ENCODE data around the gene PDE6G. TPM values are rescaled to one million over a fixed set of nuclear protein-coding genes. Genes with fewer than 3 reads are reported as not detected.

The PDE6G gene
- total and polyA plus RNA-seq, 8 donors = 0.85 to 2.6 (median 1.5) TPM; not detected in 4

DNA sequence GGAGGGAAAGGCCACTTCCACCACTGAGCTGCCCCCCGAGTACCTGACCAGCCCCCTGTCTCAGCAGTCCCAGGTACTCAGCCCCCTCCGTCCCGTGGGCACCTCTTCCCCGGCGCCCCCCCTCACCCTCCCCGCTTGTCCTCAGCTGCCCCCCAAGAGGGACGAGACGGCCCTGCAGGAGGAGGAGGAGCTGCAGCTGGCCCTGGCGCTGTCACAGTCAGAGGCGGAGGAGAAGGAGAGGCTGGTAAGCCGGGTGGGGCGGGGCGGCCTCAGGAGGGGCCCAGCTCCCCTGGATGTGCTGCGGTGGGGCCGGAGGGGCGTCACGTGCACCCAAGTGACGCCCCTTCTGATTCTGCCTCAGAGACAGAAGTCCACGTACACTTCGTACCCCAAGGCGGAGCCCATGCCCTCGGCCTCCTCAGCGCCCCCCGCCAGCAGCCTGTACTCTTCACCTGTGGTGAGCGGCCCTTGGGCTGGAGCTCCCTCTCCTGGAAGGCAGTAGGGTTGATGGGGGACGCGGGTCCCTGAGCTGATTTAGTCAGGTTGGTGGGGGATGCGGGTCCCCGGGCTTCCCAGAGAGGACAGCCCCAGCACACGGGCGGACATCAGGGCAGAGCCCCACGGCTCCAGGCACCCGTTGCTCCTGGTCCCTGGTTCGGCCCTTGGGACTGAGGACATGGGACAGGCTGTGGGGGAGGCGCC, 37.3 kb upstream of the PDE6G start:
- no peaks in the 10 kb centered on the region for H3K9me3 ChIP-seq
- no peaks in the 10 kb centered on the region for H3K27me3 ChIP-seq
- no peak overlapping the region for H3K4me3 ChIP-seq
- no peak for TF ChIP-seq POLR2A (IDR thresholded peaks at IDR 0.05)
- TF ChIP-seq, protein P1, sequence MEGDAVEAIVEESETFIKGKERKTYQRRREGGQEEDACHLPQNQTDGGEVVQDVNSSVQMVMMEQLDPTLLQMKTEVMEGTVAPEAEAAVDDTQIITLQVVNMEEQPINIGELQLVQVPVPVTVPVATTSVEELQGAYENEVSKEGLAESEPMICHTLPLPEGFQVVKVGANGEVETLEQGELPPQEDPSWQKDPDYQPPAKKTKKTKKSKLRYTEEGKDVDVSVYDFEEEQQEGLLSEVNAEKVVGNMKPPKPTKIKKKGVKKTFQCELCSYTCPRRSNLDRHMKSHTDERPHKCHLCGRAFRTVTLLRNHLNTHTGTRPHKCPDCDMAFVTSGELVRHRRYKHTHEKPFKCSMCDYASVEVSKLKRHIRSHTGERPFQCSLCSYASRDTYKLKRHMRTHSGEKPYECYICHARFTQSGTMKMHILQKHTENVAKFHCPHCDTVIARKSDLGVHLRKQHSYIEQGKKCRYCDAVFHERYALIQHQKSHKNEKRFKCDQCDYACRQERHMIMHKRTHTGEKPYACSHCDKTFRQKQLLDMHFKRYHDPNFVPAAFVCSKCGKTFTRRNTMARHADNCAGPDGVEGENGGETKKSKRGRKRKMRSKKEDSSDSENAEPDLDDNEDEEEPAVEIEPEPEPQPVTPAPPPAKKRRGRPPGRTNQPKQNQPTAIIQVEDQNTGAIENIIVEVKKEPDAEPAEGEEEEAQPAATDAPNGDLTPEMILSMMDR (IDR thresholded peaks at IDR 0.05) = no peak
- TF ChIP-seq EP300 (IDR thresholded peaks at IDR 0.05) = no peak
- TF ChIP-seq POLR2AphosphoS5 (IDR thresholded peaks at IDR 0.05) = no peak
- H3K4me1 ChIP-seq = no peaks in the 10 kb centered on the region
- H3K36me3 ChIP-seq = peaks cover 99 to 100% (median 100%) of the 10 kb centered on the region in 4 donors
- intact Hi-C loops (cut with DNase I; ENCODE audit: low total_unique reads) = no loop called here
- no peak for DNase-seq
- no peak overlapping the region for H3K27ac ChIP-seq
- 84 to 91% (median 88%) methylated on average over 19 to 35 of the region's 35 CpGs for WGBS, 5 donors

DNA sequence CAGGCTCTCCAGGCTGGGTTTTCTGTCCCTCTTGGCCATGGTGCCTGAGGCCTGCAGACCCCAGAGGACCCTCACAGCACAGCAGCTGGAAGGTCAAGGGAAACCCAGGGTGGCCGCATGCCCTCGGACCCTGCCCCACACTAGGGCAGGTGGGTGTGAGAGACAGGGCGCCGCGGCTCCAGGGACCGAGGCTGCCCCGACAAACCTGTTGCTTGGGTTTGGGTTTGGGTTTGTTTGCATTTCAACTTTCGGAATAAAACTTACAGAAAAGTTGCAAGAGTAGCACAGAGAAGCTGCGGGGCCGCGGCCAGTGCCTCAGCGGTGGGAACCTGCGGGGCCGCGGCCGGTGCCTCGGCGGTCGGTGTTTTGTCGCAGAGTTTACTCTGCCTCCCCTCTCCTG, 35.3 kb upstream of the PDE6G start:
- Histone ChIP-seq H3K4me1 (peaks cover 0 to 2% (median under 1%) of the 10 kb centered on the region in 4 donors), H3K27me3 (no peaks in the 10 kb centered on the region), H3K36me3 (peaks cover 98 to 100% (median 100%) of the 10 kb centered on the region in 4 donors), H3K4me3 (no peak overlapping the region), H3K27ac (no peak overlapping the region), H3K9me3 (no peaks in the 10 kb centered on the region)
- 94 to 99% (median 95%) methylated on average over 20 of the region's 20 CpGs for WGBS, 5 donors
- intact Hi-C loops (cut with DNase I; ENCODE audit: low total_unique reads) = no loop called here
- no peak for DNase-seq
- TF ChIP-seq POLR2AphosphoS5 (IDR thresholded peaks at IDR 0.05) (no peak), EP300 (IDR thresholded peaks at IDR 0.05) (no peak), POLR2A (IDR thresholded peaks at IDR 0.05) (no peak)
- TF ChIP-seq, protein P1 (IDR thresholded peaks at IDR 0.05) = no peak

DNA sequence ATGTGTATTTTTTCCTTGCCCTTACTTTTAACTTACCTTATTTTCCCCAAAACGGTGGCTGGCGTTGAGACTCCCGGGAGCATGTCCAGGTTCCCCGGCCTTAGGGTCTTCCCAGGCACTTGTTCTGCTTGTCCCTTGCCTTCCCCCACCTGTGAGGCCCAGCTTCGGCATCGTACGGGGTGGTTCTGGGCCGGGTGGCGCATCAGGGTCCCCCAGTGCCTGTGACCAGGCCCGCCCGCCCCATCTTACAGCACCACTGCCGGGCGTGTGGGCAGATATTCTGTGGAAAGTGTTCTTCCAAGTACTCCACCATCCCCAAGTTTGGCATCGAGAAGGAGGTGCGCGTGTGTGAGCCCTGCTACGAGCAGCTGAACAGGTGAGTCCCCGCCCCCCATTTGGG, 34.9 kb upstream of the PDE6G start:
- no peak overlapping the region for H3K27ac ChIP-seq
- H3K9me3 ChIP-seq = no peaks in the 10 kb centered on the region
- 91 to 94% (median 92%) methylated on average over 18 of the region's 18 CpGs for WGBS, 5 donors
- H3K36me3 ChIP-seq = peaks cover 98 to 100% (median 100%) of the 10 kb centered on the region in 4 donors
- H3K27me3 ChIP-seq = no peaks in the 10 kb centered on the region
- no peak overlapping the region for H3K4me3 ChIP-seq
- no peak for DNase-seq
- intact Hi-C loops (cut with DNase I; ENCODE audit: low total_unique reads) = no loop called here
- H3K4me1 ChIP-seq = peaks cover 0 to 6% (median 3%) of the 10 kb centered on the region in 4 donors
- no peak for TF ChIP-seq EP300 (IDR thresholded peaks at IDR 0.05)
- no peak for TF ChIP-seq POLR2AphosphoS5 (IDR thresholded peaks at IDR 0.05)
- no peak for TF ChIP-seq POLR2A (IDR thresholded peaks at IDR 0.05)
- TF ChIP-seq, protein P1 (IDR thresholded peaks at IDR 0.05) = no peak

DNA sequence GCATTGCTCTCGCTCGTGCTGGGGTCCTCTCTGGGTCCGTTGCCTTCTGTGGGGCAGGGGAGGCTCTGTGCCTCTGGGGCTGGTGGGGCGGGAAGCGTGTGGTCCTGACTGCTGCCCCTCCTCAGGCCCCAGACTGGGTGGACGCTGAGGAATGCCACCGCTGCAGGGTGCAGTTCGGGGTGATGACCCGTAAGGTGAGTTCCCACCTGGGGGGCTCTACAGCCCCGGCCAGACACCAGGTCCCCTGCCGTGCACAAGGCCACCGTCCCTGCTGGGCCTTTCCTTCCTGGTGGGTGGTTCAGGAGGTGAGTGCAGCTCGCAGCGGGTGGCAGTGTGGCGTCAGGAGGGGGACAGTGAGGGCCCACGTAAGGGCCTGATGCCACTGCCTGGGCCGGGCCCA, 34.2 kb upstream of the PDE6G start:
- no peak overlapping the region for H3K4me3 ChIP-seq
- TF ChIP-seq EP300 (IDR thresholded peaks at IDR 0.05) = no peak
- TF ChIP-seq, protein P1 (IDR thresholded peaks at IDR 0.05) = no peak
- no peaks in the 10 kb centered on the region for H3K27me3 ChIP-seq
- intact Hi-C loops (cut with DNase I; ENCODE audit: low total_unique reads) = no loop called here
- peaks cover 95 to 100% (median 100%) of the 10 kb centered on the region in 4 donors for H3K36me3 ChIP-seq
- peaks cover 3 to 13% (median 9%) of the 10 kb centered on the region in 4 donors for H3K4me1 ChIP-seq
- WGBS, 5 donors = 75 to 88% (median 81%) methylated on average over 11 to 17 of the region's 17 CpGs
- no peak overlapping the region for H3K27ac ChIP-seq
- no peaks in the 10 kb centered on the region for H3K9me3 ChIP-seq
- no peak for DNase-seq
